Measurements from ENCODE around the gene COPRS.

COPRS gene

DNA sequence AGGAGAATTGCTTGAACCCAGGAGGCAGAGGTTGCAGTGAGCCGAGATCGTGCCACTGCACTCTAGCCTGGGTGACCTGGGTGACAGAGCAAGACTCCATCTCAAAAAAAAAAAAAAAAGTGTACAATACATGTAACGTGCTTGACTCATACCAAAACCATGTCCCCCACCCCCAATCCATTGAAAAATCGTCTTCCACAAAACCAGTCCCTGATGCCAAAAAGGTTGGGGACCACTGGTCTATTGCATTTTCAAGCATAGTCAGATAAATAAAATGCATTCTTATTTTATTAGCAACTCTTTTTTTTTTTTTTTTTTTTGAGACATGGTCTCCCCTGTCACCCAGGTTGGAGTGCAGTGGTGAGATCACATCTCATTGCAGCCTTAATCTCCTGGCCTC lies 52.1 kb downstream of the COPRS start:
- no peak for DNase-seq

DNA sequence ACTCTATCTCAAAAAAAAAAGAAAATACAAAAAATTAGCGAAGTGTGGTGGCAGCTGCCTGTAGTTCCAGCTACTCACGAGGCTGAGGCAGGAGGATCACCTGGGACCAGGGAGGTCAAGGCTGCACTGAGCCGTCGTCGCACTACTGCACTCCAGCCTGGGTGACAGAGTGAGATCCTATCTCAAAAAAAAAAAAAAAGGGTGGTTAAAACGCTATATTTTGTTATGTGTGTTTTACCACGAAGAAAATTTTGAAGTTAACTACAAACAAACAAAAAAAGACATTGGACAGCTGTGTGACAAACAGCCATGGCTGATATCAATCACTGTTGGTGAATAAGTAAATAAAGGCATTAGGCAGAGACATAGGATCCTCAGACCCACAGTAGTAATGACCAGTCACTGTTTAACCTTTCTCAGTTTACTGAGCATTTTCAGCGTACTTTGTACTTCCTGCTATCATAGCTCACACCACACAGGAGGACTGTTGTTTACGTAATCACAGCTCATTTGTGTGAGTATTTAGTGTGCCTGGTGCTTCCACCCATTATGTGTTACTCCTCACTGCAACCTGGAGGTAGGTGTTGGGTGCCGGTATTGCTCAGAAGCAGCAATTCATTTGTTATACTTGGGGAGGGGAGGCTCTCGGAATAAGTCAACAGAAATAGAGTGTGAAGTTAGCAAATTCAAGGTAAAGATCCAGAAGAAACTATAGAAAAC lies 55.4 kb downstream of the COPRS start:
- DNase-seq = no peak

DNA sequence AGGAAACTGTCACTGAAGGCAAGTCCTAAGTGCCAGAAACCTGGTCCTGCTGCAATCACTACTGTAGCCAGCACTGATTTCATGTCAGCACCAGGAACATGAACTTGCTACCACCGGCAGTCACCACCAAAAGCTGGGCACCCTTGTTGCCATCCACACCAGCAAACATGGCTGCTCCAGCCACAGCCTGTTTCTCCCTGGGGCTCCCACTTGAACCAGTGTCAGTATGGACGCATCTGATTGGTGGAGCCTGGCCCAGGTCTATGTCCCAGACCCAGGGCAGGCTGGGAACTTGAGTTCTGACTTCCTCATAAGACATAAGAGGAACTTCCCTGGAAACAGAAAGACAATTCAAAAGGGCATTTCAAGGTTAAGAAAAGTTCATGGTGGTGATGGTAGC lies 56.5 kb downstream of the COPRS start:
- DNase-seq = no peak
